WTC11 (cell line): ENCODE results near the gene OR2AT4. TPM values are rescaled to one million over a fixed set of nuclear protein-coding genes. Genes with fewer than 3 reads are reported as not detected.

Experiments used
- ATAC-seq: fragments of 200-7000 bp; cut with Tn5 transposase; 2 replicates; pipeline ENCODE4 v1.10.0; 2021; ENCODE audit warnings: mild to moderate bottlenecking, moderate library complexity
- CTCF ChIA-PET: fragments of 300-600 bp; sonication (Branson Sonifier 250); formaldehyde crosslinking; loops from one replicate; lab custom pipeline; 2021; ENCODE audit warnings: antibody characterized with exemption; lab: Charles Lee
- POLR2A ChIA-PET: fragments of 350-600 bp; sonication (Branson Sonifier 250); formaldehyde crosslinking; loops from one replicate; lab custom pipeline; 2021; ENCODE audit warnings: antibody characterized with exemption; lab: Charles Lee
- DNase-seq: peaks from one replicate; pipeline ENCODE4 v3.0.0; 2021; ENCODE audit warnings: low spot score
- H3K27ac Mint-ChIP-seq: 2 replicates; pipeline ENCODE4 v1.8.0; 2021; ENCODE audit warnings: mixed read lengths
- H3K27me3 Mint-ChIP-seq: 2 replicates; pipeline ENCODE4 v1.8.0; 2021; ENCODE audit warnings: low read depth, mild to moderate bottlenecking, moderate library complexity, mixed read lengths
- H3K36me3 Mint-ChIP-seq: 2 replicates; pipeline ENCODE4 v1.8.0; 2021; ENCODE audit warnings: mixed read lengths
- H3K4me1 Mint-ChIP-seq: 2 replicates; pipeline ENCODE4 v1.8.0; 2022; ENCODE audit warnings: mixed read lengths
- H3K4me3 Mint-ChIP-seq: 2 replicates; pipeline ENCODE4 v1.8.0; 2021; ENCODE audit warnings: mild to moderate bottlenecking, moderate library complexity, mixed read lengths
- H3K9me3 Mint-ChIP-seq: 2 replicates; pipeline ENCODE4 v1.8.0; 2021; ENCODE audit warnings: mixed read lengths
- CREB1 ChIP-seq: sonication (generic); formaldehyde crosslinking; IDR thresholded peaks from 2 replicates; pipeline ENCODE4 v1.8.0; 2023; ENCODE audit warnings: mild to moderate bottlenecking, missing genetic modification reagents
- E2F1 ChIP-seq: sonication (generic); formaldehyde crosslinking; IDR thresholded peaks from 2 replicates; pipeline ENCODE4 v1.8.0; 2022; ENCODE audit warnings: mild to moderate bottlenecking, missing genetic modification reagents
- FOXK1 ChIP-seq: sonication (generic); formaldehyde crosslinking; IDR thresholded peaks from 2 replicates; pipeline ENCODE4 v1.8.0; 2022; ENCODE audit warnings: mild to moderate bottlenecking, moderate library complexity, missing genetic modification reagents
- HMGA2 ChIP-seq: fragments of 250-450 bp; sonication (Bioruptor Pico); IDR thresholded peaks from 2 replicates; pipeline ENCODE4 v1.4.0; 2021; ENCODE audit warnings: mild to moderate bottlenecking, moderate library complexity
- JAZF1 ChIP-seq: fragments of 250-450 bp; sonication (Bioruptor Pico); IDR thresholded peaks from 2 replicates; pipeline ENCODE4 v1.9.0; 2021; ENCODE audit warnings: moderate library complexity, mild to moderate bottlenecking, inconsistent platforms
- JUN ChIP-seq: sonication (generic); formaldehyde crosslinking; IDR thresholded peaks from 2 replicates; pipeline ENCODE4 v1.8.0; 2023; ENCODE audit warnings: mild to moderate bottlenecking, missing genetic modification reagents
- SMAD3 ChIP-seq: sonication (generic); formaldehyde crosslinking; IDR thresholded peaks from 2 replicates; pipeline ENCODE4 v1.8.0; 2022; ENCODE audit warnings: missing genetic modification reagents, mild to moderate bottlenecking, borderline replicate concordance
- SP1 ChIP-seq: sonication (generic); formaldehyde crosslinking; conservative IDR thresholded peaks from 2 replicates; pipeline ENCODE4 v1.8.1; 2022; ENCODE audit warnings: missing genetic modification reagents
- ZNF219 ChIP-seq: sonication (generic); formaldehyde crosslinking; IDR thresholded peaks from 2 replicates; pipeline ENCODE4 v1.8.0; 2023; ENCODE audit warnings: missing genetic modification reagents, mild to moderate bottlenecking, borderline replicate concordance
- ZNF263 ChIP-seq: sonication (generic); formaldehyde crosslinking; IDR thresholded peaks from 2 replicates; pipeline ENCODE4 v1.8.1; 2022; ENCODE audit warnings: low read depth, mild to moderate bottlenecking, moderate library complexity, missing genetic modification reagents
- ZNF396 ChIP-seq: fragments of 250-450 bp; sonication (Bioruptor Pico); IDR thresholded peaks from 2 replicates; pipeline ENCODE4 v1.8.0; 2021; ENCODE audit warnings: mild to moderate bottlenecking, moderate library complexity, borderline replicate concordance
- total RNA-seq: library from RNA; stranded (reverse); gene quantifications from 3 replicates; pipeline ENCODE4 v1.2.3, GENCODE V29; 2021
- TF ChIP-seq, protein P1 (sequence below): sonication (generic); formaldehyde crosslinking; IDR thresholded peaks from 2 replicates; pipeline ENCODE4 v1.8.0; 2022; ENCODE audit warnings: missing genetic modification reagents
- TF ChIP-seq, protein P2 (sequence below): sonication (generic); formaldehyde crosslinking; IDR thresholded peaks from 2 replicates; pipeline ENCODE4 v1.8.1; 2022; ENCODE audit warnings: mild to moderate bottlenecking, missing genetic modification reagents, moderate library complexity, borderline replicate concordance
- TF ChIP-seq, protein P3 (sequence below): sonication (generic); formaldehyde crosslinking; IDR thresholded peaks from 2 replicates; pipeline ENCODE4 v1.8.1; 2022; ENCODE audit warnings: low read depth, mild to moderate bottlenecking, moderate library complexity, missing genetic modification reagents, borderline replicate concordance

The OR2AT4 gene
- total RNA-seq, 1 experiment from 2014 or later, result not detected

- Mint-ChIP-seq H3K36me3 (peaks cover 4% of the 10 kb centered on the region), H3K27ac (no peak overlapping the region), H3K27me3 (peaks cover 19% of the 10 kb centered on the region), H3K9me3 (peaks cover 25% of the 10 kb centered on the region), H3K4me3 (no peak overlapping the region), H3K4me1 (no peaks in the 10 kb centered on the region)
- no peak for DNase-seq
- ChIA-PET POLR2A (no interaction called here), CTCF (interaction anchor here (1.5 kb wide), 1 partner anchor 8 kb away, joined by 4 read pairs; no protein-coding TSS in a partner anchor)
- no peak for ATAC-seq
- TF ChIP-seq, protein P1, sequence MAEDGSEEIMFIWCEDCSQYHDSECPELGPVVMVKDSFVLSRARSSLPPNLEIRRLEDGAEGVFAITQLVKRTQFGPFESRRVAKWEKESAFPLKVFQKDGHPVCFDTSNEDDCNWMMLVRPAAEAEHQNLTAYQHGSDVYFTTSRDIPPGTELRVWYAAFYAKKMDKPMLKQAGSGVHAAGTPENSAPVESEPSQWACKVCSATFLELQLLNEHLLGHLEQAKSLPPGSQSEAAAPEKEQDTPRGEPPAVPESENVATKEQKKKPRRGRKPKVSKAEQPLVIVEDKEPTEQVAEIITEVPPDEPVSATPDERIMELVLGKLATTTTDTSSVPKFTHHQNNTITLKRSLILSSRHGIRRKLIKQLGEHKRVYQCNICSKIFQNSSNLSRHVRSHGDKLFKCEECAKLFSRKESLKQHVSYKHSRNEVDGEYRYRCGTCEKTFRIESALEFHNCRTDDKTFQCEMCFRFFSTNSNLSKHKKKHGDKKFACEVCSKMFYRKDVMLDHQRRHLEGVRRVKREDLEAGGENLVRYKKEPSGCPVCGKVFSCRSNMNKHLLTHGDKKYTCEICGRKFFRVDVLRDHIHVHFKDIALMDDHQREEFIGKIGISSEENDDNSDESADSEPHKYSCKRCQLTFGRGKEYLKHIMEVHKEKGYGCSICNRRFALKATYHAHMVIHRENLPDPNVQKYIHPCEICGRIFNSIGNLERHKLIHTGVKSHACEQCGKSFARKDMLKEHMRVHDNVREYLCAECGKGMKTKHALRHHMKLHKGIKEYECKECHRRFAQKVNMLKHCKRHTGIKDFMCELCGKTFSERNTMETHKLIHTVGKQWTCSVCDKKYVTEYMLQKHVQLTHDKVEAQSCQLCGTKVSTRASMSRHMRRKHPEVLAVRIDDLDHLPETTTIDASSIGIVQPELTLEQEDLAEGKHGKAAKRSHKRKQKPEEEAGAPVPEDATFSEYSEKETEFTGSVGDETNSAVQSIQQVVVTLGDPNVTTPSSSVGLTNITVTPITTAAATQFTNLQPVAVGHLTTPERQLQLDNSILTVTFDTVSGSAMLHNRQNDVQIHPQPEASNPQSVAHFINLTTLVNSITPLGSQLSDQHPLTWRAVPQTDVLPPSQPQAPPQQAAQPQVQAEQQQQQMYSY (CRISPR knock-in tag), result no peak
- TF ChIP-seq, protein P2, sequence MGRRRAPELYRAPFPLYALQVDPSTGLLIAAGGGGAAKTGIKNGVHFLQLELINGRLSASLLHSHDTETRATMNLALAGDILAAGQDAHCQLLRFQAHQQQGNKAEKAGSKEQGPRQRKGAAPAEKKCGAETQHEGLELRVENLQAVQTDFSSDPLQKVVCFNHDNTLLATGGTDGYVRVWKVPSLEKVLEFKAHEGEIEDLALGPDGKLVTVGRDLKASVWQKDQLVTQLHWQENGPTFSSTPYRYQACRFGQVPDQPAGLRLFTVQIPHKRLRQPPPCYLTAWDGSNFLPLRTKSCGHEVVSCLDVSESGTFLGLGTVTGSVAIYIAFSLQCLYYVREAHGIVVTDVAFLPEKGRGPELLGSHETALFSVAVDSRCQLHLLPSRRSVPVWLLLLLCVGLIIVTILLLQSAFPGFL (CRISPR knock-in tag), result no peak
- TF ChIP-seq JAZF1 (CRISPR knock-in tag) (no peak), ZNF396 (CRISPR knock-in tag) (no peak), CREB1 (CRISPR knock-in tag) (no peak), SMAD3 (CRISPR knock-in tag) (no peak), HMGA2 (CRISPR knock-in tag) (no peak)
- TF ChIP-seq, protein P3, sequence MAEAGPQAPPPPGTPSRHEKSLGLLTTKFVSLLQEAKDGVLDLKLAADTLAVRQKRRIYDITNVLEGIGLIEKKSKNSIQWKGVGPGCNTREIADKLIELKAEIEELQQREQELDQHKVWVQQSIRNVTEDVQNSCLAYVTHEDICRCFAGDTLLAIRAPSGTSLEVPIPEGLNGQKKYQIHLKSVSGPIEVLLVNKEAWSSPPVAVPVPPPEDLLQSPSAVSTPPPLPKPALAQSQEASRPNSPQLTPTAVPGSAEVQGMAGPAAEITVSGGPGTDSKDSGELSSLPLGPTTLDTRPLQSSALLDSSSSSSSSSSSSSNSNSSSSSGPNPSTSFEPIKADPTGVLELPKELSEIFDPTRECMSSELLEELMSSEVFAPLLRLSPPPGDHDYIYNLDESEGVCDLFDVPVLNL (CRISPR knock-in tag), result no peak
These were observed 35.4 kb upstream of the OR2AT4 start for GRCh38 chr11:75132080-75132479.

DNA sequence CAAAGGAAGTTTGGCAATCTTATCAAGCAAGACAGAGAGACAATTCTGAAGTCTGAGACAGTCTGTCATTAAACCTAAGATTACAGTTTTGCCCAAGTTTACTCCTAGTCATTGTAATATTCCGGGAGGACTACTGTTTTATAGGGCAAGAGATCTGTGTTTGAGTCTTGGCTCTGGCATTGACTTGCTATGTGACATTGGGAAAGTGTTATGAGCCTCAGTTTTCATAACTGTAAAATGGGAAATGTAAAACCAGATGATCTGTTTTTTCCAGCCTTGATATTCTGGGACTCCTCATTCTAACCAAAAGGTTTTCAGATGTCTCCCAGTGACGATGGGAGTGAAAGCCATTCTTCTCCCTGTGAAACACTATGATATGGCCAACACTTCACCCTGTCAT lies 29.9 kb upstream of the OR2AT4 start:
- peaks cover 4% of the 10 kb centered on the region for H3K36me3 Mint-ChIP-seq
- CTCF ChIA-PET, result interaction anchor here (1.0 kb wide), 1 partner anchor 14 kb away, joined by 3 read pairs; no protein-coding TSS in a partner anchor
- peaks cover 24% of the 10 kb centered on the region for H3K27me3 Mint-ChIP-seq
- no peak overlapping the region for H3K27ac Mint-ChIP-seq
- no peak overlapping the region for H3K4me3 Mint-ChIP-seq
- ATAC-seq (no peak), DNase-seq (no peak)
- no peaks in the 10 kb centered on the region for H3K4me1 Mint-ChIP-seq
- H3K9me3 Mint-ChIP-seq, result peaks cover 27% of the 10 kb centered on the region
- POLR2A ChIA-PET, result no interaction called here
- no peak for TF ChIP-seq ZNF263 (CRISPR knock-in tag)
- no peak for TF ChIP-seq ZNF219 (CRISPR knock-in tag)

- POLR2A ChIA-PET, result no interaction called here
- CTCF ChIA-PET, result no interaction called here
- Mint-ChIP-seq H3K4me3 (no peak overlapping the region), H3K36me3 (peaks cover 20% of the 10 kb centered on the region), H3K9me3 (peaks cover 63% of the 10 kb centered on the region), H3K27me3 (peaks cover 30% of the 10 kb centered on the region), H3K4me1 (no peaks in the 10 kb centered on the region), H3K27ac (no peak overlapping the region)
- DNase-seq (no peak), ATAC-seq (no peak)
- no peak for TF ChIP-seq E2F1 (CRISPR knock-in tag)
These were observed 21.9 kb upstream of the OR2AT4 start for GRCh38 chr11:75118577-75118976.

DNA sequence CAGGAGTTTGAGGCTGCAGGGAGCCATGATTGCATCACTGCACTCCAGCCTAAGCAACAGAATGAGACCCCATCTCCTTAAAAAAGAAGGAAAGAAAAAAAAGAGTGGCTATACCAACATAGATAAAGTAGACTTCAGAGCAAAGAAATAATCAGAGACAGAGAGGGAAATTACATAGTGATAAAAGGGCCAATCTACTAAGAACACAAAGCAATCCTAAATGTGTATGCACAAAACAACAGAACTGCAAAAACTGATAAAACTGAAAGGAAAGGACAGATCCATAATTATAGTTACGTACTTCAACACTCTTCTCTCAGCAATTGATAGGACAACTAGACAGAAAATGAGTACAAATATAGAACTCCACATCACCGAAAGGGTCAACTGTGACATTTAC lies 17.8 kb upstream of the OR2AT4 start:
- peaks cover 59% of the 10 kb centered on the region for H3K9me3 Mint-ChIP-seq
- CTCF ChIA-PET, result no interaction called here

More for the DNA sequence above, 17.8 kb upstream of the OR2AT4 start:
- Mint-ChIP-seq H3K27ac (no peak overlapping the region), H3K27me3 (peaks cover 16% of the 10 kb centered on the region), H3K4me1 (no peaks in the 10 kb centered on the region), H3K4me3 (no peak overlapping the region), H3K36me3 (peaks cover 20% of the 10 kb centered on the region)
- ATAC-seq (no peak), DNase-seq (no peak)
- no peak for TF ChIP-seq SP1 (CRISPR knock-in tag)
- no peak for TF ChIP-seq JUN (CRISPR knock-in tag)
- TF ChIP-seq FOXK1 (CRISPR knock-in tag), result no peak
- POLR2A ChIA-PET, result no interaction called here
